CD14-positive monocyte (primary cell): Measurements from ENCODE around the gene SLX1A. TPM values are rescaled to one million over a fixed set of nuclear protein-coding genes. Genes with fewer than 3 reads are reported as not detected.
A peak's percentile ranks its signal among the peaks of the same experiment; 100 is the strongest.

ENCODE experiments used
- DNase-seq, 3 donors: peaks; one replicate each; pipeline ENCODE4 v3.0.0-alpha.2; 2011 to 2022
- H2AFZ ChIP-seq: 2 replicates; pipeline ENCODE4 v1.6.0; 2012; ENCODE audit warnings: mild to moderate bottlenecking, low read depth, low read length, inconsistent platforms; ENCODE audit not compliant: insufficient read depth, poor library complexity, severe bottlenecking
- H3K27ac ChIP-seq, 2 donors: 1 replicate in 1 of 2; 2 replicates in 1 of 2; pipeline ENCODE4 v1.5.1; 2012 to 2013; ENCODE audit warnings: low read length in 2 of 2, control low read depth in 1 of 2, inconsistent platforms in 1 of 2, low read depth in 1 of 2, mild to moderate bottlenecking in 1 of 2
- H3K27me3 ChIP-seq, 2 donors: one replicate each; pipeline versions ENCODE4 v1.6.0 to v1.6.1; 2011 to 2013; ENCODE audit warnings: low read length in 2 of 2; ENCODE audit not compliant: control insufficient read depth in 2 of 2, insufficient read depth in 2 of 2
- H3K36me3 ChIP-seq, 2 donors: replicated peaks in 1 of 2; 1 replicate in 1 of 2; 2 replicates in 1 of 2; pipeline versions ENCODE4 v1.5.1 to v1.6.1; 2012 to 2013; ENCODE audit warnings: low read length in 2 of 2, control low read depth in 1 of 2, inconsistent platforms in 1 of 2, mild to moderate bottlenecking in 1 of 2; ENCODE audit not compliant: insufficient read depth in 2 of 2, control insufficient read depth in 1 of 2
- H3K4me1 ChIP-seq, 2 donors: 1 replicate in 1 of 2; 2 replicates in 1 of 2; pipeline versions ENCODE4 v1.5.1 to v1.6.1; 2012 to 2013; ENCODE audit warnings: low read length in 2 of 2, control low read depth in 1 of 2, inconsistent platforms in 1 of 2, mild to moderate bottlenecking in 1 of 2, moderate library complexity in 1 of 2; ENCODE audit not compliant: insufficient read depth in 2 of 2, control insufficient read depth in 1 of 2
- H3K4me2 ChIP-seq: replicated peaks from 2 replicates; pipeline ENCODE3; 2012; ENCODE audit warnings: low read length, moderate library complexity, mild to moderate bottlenecking; ENCODE audit not compliant: poor library complexity, severe bottlenecking; ENCODE audit errors: extremely low read depth
- H3K4me3 ChIP-seq, 3 experiments: fragments of 200-600 bp in 1 of 3; sonication (generic) in 1 of 3; replicated peaks in 1 of 3; 1 replicate in 2 of 3; 2 replicates in 1 of 3; pipeline ENCODE4 v1.5.1; 2011 to 2013; ENCODE audit warnings: low read length in 3 of 3, mild to moderate bottlenecking in 3 of 3, control low read depth in 2 of 3, low read depth in 2 of 3, inconsistent platforms in 1 of 3, moderate library complexity in 1 of 3
- H3K79me2 ChIP-seq: 2 replicates; pipeline ENCODE4 v1.6.0; 2012; ENCODE audit warnings: mild to moderate bottlenecking, control low read depth, inconsistent platforms, low read length, moderate library complexity; ENCODE audit not compliant: insufficient read depth
- H3K9ac ChIP-seq: 2 replicates; pipeline ENCODE4 v1.6.0; 2017; ENCODE audit warnings: low read length, mild to moderate bottlenecking; ENCODE audit not compliant: insufficient read depth, poor library complexity, severe bottlenecking
- H3K9me3 ChIP-seq, 2 donors: replicated peaks in 1 of 2; 1 replicate in 1 of 2; 2 replicates in 1 of 2; pipeline versions ENCODE4 v1.5.1 to v1.6.1; 2012 to 2013; ENCODE audit warnings: low read length in 2 of 2, control low read depth in 1 of 2; ENCODE audit not compliant: control insufficient read depth in 1 of 2, insufficient read depth in 1 of 2
- H4K20me1 ChIP-seq: 2 replicates; pipeline ENCODE4 v1.6.0; 2012; ENCODE audit warnings: mild to moderate bottlenecking, low read length, control low read depth, moderate library complexity; ENCODE audit not compliant: insufficient read depth
- H3K27ac Mint-ChIP-seq, 7 donors: one replicate each; pipeline ENCODE4 v1.8.0; 2020; ENCODE audit warnings: mild to moderate bottlenecking in 7 of 7, mixed read lengths in 7 of 7, moderate library complexity in 6 of 7, inconsistent platforms in 2 of 7
- H3K27me3 Mint-ChIP-seq, 3 donors: one replicate each; pipeline ENCODE4 v1.8.0; 2021 to 2022; ENCODE audit warnings: low read depth in 3 of 3, mild to moderate bottlenecking in 3 of 3, mixed read lengths in 3 of 3, moderate library complexity in 3 of 3, inconsistent platforms in 1 of 3
- H3K36me3 Mint-ChIP-seq, 2 donors: one replicate each; pipeline ENCODE4 v1.8.0; 2020; ENCODE audit warnings: mixed read lengths in 2 of 2, inconsistent platforms in 1 of 2, mild to moderate bottlenecking in 1 of 2
- H3K4me1 Mint-ChIP-seq: one replicate; pipeline ENCODE4 v1.8.0; 2020; ENCODE audit warnings: mild to moderate bottlenecking, mixed read lengths
- H3K4me3 Mint-ChIP-seq, 2 donors: one replicate each; pipeline ENCODE4 v1.8.0; 2020; ENCODE audit warnings: mild to moderate bottlenecking in 2 of 2, mixed read lengths in 2 of 2, moderate library complexity in 1 of 2
- H3K9me3 Mint-ChIP-seq, 7 donors: one replicate each; pipeline ENCODE4 v1.8.0; 2020 to 2022; ENCODE audit warnings: mixed read lengths in 7 of 7, mild to moderate bottlenecking in 6 of 7, moderate library complexity in 6 of 7, inconsistent platforms in 2 of 7
- WGBS: methylation state at CpG from one replicate; pipeline ENCODE4 v1.1.5; 2013; ENCODE audit warnings: missing lambda C conversion rate; ENCODE audit not compliant: insufficient coverage; 5-methylcytosine and 5-hydroxymethylcytosine counted together
- intact Hi-C, 2 donors: fragments of 100-400 bp; cut with micrococcal nuclease; formaldehyde crosslinking; loops; one replicate each; pipeline versions ENCODE4 v1.15.0 to v1.15.1; 2023
- polyA plus RNA-seq, 3 donors: library from polyadenylated mRNA; depleted of rRNA in 1 of 3; unstranded in 2 of 3; stranded (reverse) in 1 of 3; fragments of 300-500 nt in 2 of 3; fragments of >200 nt in 1 of 3; fragmentation: Illumina TruSeq in 2 of 3; gene quantifications; 1 replicate in 2 of 3; 2 replicates in 1 of 3; pipeline ENCODE4 v1.2.3, GENCODE V29; 2012 to 2021
- TF ChIP-seq, protein P1 (sequence below): fragments of 200-600 bp; IDR thresholded peaks from one replicate; pipeline ENCODE4 v1.8.0; 2022; ENCODE audit warnings: antibody characterized with exemption, mild to moderate bottlenecking

Gene SLX1A
- polyA plus RNA-seq, 3 donors: 43.1 to 163 (median 162) TPM

DNA sequence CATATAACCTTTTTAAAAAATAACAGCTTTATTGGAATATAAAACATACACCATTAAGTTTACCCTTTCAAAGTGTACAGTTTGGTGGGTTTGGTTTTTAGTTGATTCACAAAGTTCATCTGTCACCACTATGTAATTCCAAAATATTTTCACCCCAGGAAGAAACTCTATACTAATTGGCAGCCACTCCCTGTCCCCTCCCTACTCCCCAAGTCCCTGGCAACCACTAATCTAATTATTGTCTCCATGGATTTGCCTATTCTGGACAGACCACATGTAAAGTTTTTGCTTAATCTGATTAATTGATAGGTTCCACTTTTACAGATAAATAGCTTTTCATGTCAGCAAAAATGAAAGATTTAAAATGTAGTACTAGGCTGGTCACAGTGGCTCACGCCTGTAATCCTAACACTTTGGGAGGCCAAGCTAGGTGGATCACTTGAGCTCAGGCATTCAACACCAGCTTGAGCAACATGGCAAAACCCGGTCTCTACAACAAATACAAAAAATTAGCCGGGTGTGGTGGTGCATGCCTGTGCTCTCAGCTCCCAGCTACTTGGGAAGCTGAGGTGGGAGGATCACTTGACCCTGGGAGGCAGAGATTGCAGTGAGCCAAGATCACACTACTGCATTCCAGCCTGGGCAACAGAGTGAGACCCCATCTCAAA is 45.7 kb upstream of the SLX1A start:
- Mint-ChIP-seq H3K9me3 (peaks cover 0 to 12% (median 5%) of the 10 kb centered on the region in 7 donors), H3K36me3 (no peaks in the 10 kb centered on the region), H3K27ac (peak overlapping the region in 4 of 7 donors; percentile 45 to 77 (median 71)), H3K4me3 (no peak overlapping the region), H3K27me3 (peaks cover 0 to 2% (median 0%) of the 10 kb centered on the region in 3 donors), H3K4me1 (peaks cover 62% of the 10 kb centered on the region)
- Histone ChIP-seq H4K20me1 (no peaks in the 10 kb centered on the region), H3K27me3 (no peaks in the 10 kb centered on the region), H3K4me3 (no peak overlapping the region), H3K4me1 (peaks cover 43 to 44% of the 10 kb centered on the region in 2 donors), H3K9me3 (peaks cover 0 to 5% of the 10 kb centered on the region in 2 donors), H2AFZ (no peak overlapping the region), H3K36me3 (no peaks in the 10 kb centered on the region), H3K9ac (no peak overlapping the region), H3K79me2 (no peaks in the 10 kb centered on the region), H3K4me2 (no peak overlapping the region), H3K27ac (peak overlapping the region; percentile 34 to 60)
- TF ChIP-seq, protein P1, sequence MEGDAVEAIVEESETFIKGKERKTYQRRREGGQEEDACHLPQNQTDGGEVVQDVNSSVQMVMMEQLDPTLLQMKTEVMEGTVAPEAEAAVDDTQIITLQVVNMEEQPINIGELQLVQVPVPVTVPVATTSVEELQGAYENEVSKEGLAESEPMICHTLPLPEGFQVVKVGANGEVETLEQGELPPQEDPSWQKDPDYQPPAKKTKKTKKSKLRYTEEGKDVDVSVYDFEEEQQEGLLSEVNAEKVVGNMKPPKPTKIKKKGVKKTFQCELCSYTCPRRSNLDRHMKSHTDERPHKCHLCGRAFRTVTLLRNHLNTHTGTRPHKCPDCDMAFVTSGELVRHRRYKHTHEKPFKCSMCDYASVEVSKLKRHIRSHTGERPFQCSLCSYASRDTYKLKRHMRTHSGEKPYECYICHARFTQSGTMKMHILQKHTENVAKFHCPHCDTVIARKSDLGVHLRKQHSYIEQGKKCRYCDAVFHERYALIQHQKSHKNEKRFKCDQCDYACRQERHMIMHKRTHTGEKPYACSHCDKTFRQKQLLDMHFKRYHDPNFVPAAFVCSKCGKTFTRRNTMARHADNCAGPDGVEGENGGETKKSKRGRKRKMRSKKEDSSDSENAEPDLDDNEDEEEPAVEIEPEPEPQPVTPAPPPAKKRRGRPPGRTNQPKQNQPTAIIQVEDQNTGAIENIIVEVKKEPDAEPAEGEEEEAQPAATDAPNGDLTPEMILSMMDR: no peak
- WGBS: no CpG with 5 or more reads among the region's 3 CpGs
- intact Hi-C loops: no loop called here
- no peak for DNase-seq

GRCh38 chr16:30149250-30149930 is 44.3 kb upstream of the SLX1A start:
- Mint-ChIP-seq H3K4me3 (no peak overlapping the region), H3K27me3 (peaks cover 0 to 2% (median 1%) of the 10 kb centered on the region in 3 donors), H3K9me3 (peaks cover 0 to 12% (median 6%) of the 10 kb centered on the region in 7 donors), H3K4me1 (peaks cover 62% of the 10 kb centered on the region), H3K36me3 (no peaks in the 10 kb centered on the region), H3K27ac (peak overlapping the region; percentile 79 to 91 (median 88))
- Histone ChIP-seq H4K20me1 (no peaks in the 10 kb centered on the region), H3K9ac (no peak overlapping the region), H3K27ac (peak overlapping the region; percentile 52 to 59), H3K9me3 (peaks cover 0 to 5% of the 10 kb centered on the region in 2 donors), H3K4me1 (peaks cover 42 to 49% of the 10 kb centered on the region in 2 donors), H2AFZ (no peak overlapping the region), H3K4me3 (peak overlapping the region in 1 of 3 experiments; percentile 25), H3K27me3 (no peaks in the 10 kb centered on the region), H3K36me3 (no peaks in the 10 kb centered on the region), H3K79me2 (no peaks in the 10 kb centered on the region), H3K4me2 (peak overlapping the region; percentile 33)
- no CpG with 5 or more reads among the region's 5 CpGs for WGBS
- intact Hi-C loops: no loop called here
- TF ChIP-seq, protein P1: no peak
- DNase-seq: peak; percentile 63 to 87 (median 81)
